A673 (cell line): ENCODE data around the gene TTC33.

Experiments used
- EZH2 ChIP-seq: fragments of 200-600 bp; sonication (generic); IDR thresholded peaks from 2 replicates; pipeline ENCODE4 v1.6.1; 2017; ENCODE audit warnings: borderline replicate concordance, low read depth, mild to moderate bottlenecking, mixed read lengths, antibody characterized with exemption, low read length; ENCODE audit not compliant: poor library complexity, severe bottlenecking
- TF ChIP-seq, protein P1 (sequence below): fragments of 300-800, 200-600 bp; sonication (generic); conservative IDR thresholded peaks from 2 replicates; pipeline ENCODE4 v1.5.1; 2017; ENCODE audit warnings: low read depth, mild to moderate bottlenecking, antibody characterized with exemption, low read length, moderate library complexity, mixed read lengths

DNA sequence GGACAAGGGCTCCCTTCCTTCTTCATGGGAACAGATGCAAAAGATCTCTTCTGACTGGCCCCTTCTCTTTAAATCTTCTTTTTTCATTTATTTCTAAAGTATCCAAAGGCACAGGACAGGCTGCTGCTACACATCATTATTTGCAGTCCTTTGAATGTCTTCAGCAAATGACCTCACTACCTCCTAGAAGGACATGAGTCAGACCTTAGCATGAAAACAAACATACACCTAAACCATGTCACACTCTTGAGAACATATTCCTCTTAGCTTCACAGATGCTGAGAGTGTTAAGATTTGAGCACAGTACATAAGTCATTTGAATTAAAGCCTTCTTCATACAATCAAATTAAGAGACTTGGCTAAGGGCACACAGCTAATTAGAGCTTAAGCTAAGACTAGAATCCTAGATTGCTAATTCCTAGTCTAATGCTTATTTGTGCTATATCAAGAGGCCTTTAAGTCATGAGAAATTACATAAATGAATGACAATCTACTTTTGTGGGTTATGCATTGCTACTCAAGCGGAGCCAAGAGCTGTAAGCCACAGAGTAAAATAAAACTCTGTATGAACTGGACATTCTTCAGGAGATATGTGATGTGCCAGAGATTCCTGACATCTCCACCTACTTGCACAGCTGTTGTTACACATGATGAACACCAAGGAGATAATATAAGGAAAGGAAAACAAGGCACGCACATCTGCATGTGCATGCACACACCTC, 185.2 kb downstream of the TTC33 start:
- TF ChIP-seq, protein P1, sequence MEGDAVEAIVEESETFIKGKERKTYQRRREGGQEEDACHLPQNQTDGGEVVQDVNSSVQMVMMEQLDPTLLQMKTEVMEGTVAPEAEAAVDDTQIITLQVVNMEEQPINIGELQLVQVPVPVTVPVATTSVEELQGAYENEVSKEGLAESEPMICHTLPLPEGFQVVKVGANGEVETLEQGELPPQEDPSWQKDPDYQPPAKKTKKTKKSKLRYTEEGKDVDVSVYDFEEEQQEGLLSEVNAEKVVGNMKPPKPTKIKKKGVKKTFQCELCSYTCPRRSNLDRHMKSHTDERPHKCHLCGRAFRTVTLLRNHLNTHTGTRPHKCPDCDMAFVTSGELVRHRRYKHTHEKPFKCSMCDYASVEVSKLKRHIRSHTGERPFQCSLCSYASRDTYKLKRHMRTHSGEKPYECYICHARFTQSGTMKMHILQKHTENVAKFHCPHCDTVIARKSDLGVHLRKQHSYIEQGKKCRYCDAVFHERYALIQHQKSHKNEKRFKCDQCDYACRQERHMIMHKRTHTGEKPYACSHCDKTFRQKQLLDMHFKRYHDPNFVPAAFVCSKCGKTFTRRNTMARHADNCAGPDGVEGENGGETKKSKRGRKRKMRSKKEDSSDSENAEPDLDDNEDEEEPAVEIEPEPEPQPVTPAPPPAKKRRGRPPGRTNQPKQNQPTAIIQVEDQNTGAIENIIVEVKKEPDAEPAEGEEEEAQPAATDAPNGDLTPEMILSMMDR = no peak
- TF ChIP-seq EZH2 = no peak
